A549 (cell line): ENCODE data around the gene FAT1. TPM values are rescaled to one million over a fixed set of nuclear protein-coding genes. Genes with fewer than 3 reads are reported as not detected.

Experiments used
- ATAC-seq, 2 experiments: fragments of 200-7000 bp in 1 of 2; fragments of >200 bp in 1 of 2; cut with Nextera tagmentation in 1 of 2; cut with Tn5 transposase in 1 of 2; 3 replicates each; pipeline versions ENCODE4 v1.8.0 to v1.9.1; 2018 to 2020; ENCODE audit warnings: mild to moderate bottlenecking in 1 of 2, moderate library complexity in 1 of 2
- CTCF ChIA-PET: fragments of 300-600 bp; sonication (Branson Sonifier 250); formaldehyde crosslinking; extraction: SDS; loops from one replicate; lab custom pipeline; 2021; ENCODE audit warnings: antibody characterized with exemption, inconsistent platforms; lab: Yijun Ruan, JAX
- POLR2A ChIA-PET: fragments of 350-600 bp; formaldehyde crosslinking; extraction: SDS; loops from one replicate; lab custom pipeline; 2021; ENCODE audit warnings: antibody characterized with exemption, inconsistent platforms; lab: Yijun Ruan, JAX
- DNase-seq, 2 experiments: peaks; one replicate each; pipeline versions ENCODE4 v3.0.0 to v3.0.0-alpha.2; 2011 to 2016; ENCODE audit warnings: low read depth in 1 of 2, low spot score in 1 of 2
- FAIRE-seq: peaks from 2 replicates; lab custom pipeline; 2011; peaks lifted over from hg19 to GRCh38; lab: Jason Lieb, UNC
- H3K27ac ChIP-seq, 2 experiments: fragments of >200 bp; sonication (Bioruptor Twin); formaldehyde crosslinking; 3 replicates each; pipeline ENCODE4 v1.5.1; 2016 to 2017
- H3K4me1 ChIP-seq: fragments of >200 bp; sonication (Bioruptor Twin); formaldehyde crosslinking; 3 replicates; pipeline ENCODE4 v1.6.1; 2016
- H3K4me2 ChIP-seq: fragments of >200 bp; sonication (Bioruptor Twin); formaldehyde crosslinking; 3 replicates; pipeline ENCODE4 v1.6.1; 2016
- H3K4me3 ChIP-seq: fragments of >200 bp; sonication (Bioruptor Twin); formaldehyde crosslinking; 3 replicates; pipeline ENCODE4 v1.5.1; 2016
- H3K9me3 ChIP-seq: fragments of >200 bp; sonication (Bioruptor Twin); formaldehyde crosslinking; 3 replicates; pipeline ENCODE4 v1.6.1; 2016
- ATOH8 ChIP-seq: fragments of 250-450 bp; sonication (Bioruptor Pico); IDR thresholded peaks from 2 replicates; pipeline ENCODE4 v1.5.0; 2020; ENCODE audit warnings: low read depth, mild to moderate bottlenecking, moderate library complexity
- BCL3 ChIP-seq: fragments of >200 bp; sonication (Bioruptor Twin); formaldehyde crosslinking; IDR thresholded peaks from 3 replicates; pipeline ENCODE4 v1.6.1; 2016
- CBX2 ChIP-seq: fragments of 200-600 bp; sonication (generic); IDR thresholded peaks from 2 replicates; pipeline ENCODE4 v1.6.1; 2016; ENCODE audit warnings: low read depth, mild to moderate bottlenecking, borderline replicate concordance
- CTCF ChIP-seq: fragments of >200 bp; sonication (Bioruptor Twin); formaldehyde crosslinking; IDR thresholded peaks from 3 replicates; pipeline ENCODE4 v1.5.1; 2016
- E2F6 ChIP-seq: IDR thresholded peaks from 2 replicates; pipeline ENCODE4 v1.6.1; 2012; ENCODE audit warnings: low read depth, borderline replicate concordance
- ESRRA ChIP-seq: fragments of 150-350 bp; IDR thresholded peaks from 2 replicates; pipeline ENCODE4 v1.6.1; 2014; ENCODE audit warnings: mild to moderate bottlenecking, low read length, borderline replicate concordance
- HEYL ChIP-seq: fragments of 250-450 bp; sonication (Bioruptor Pico); IDR thresholded peaks from 2 replicates; pipeline ENCODE4 v1.8.0; 2021; ENCODE audit warnings: mild to moderate bottlenecking, moderate library complexity
- HMGXB4 ChIP-seq: fragments of 250-450 bp; sonication (Bioruptor Pico); IDR thresholded peaks from 2 replicates; pipeline ENCODE4 v1.5.0; 2021; ENCODE audit warnings: mild to moderate bottlenecking, moderate library complexity, borderline replicate concordance
- HOXB13 ChIP-seq: fragments of 250-450 bp; sonication (Bioruptor Pico); IDR thresholded peaks from 2 replicates; pipeline ENCODE4 v1.5.0; 2020; ENCODE audit warnings: low read depth, mild to moderate bottlenecking, moderate library complexity
- HOXB5 ChIP-seq: fragments of 250-450 bp; sonication (Bioruptor Pico); IDR thresholded peaks from 2 replicates; pipeline ENCODE4 v1.5.0; 2020; ENCODE audit warnings: mild to moderate bottlenecking, moderate library complexity
- MAFK ChIP-seq: fragments of 450-650 bp; IDR thresholded peaks from 2 replicates; pipeline ENCODE4 v1.6.1; 2014; ENCODE audit not compliant: partially characterized antibody
- MAX ChIP-seq: IDR thresholded peaks from 2 replicates; pipeline ENCODE4 v1.6.1; 2012
- MYC ChIP-seq: IDR thresholded peaks from 2 replicates; pipeline ENCODE4 v1.6.1; 2012; ENCODE audit warnings: mild to moderate bottlenecking, inconsistent platforms, low read length, improper control_type of control experiment, borderline replicate concordance
- NFE2L2 ChIP-seq: fragments of 150-350 bp; conservative IDR thresholded peaks from 2 replicates; pipeline ENCODE4 v1.6.1; 2014; ENCODE audit warnings: low read length
- PBX3 ChIP-seq: IDR thresholded peaks from 2 replicates; pipeline ENCODE4 v1.6.1; 2012
- POLR2AphosphoS2 ChIP-seq: conservative IDR thresholded peaks from 2 replicates; pipeline ENCODE4 v1.6.1; 2012; ENCODE audit warnings: low read length, improper control_type of control experiment, inconsistent platforms
- RAD21 ChIP-seq, 2 experiments: fragments of >200 bp in 1 of 2; sonication (Bioruptor Twin) in 1 of 2; formaldehyde crosslinking in 1 of 2; IDR thresholded peaks in 1 of 2; conservative IDR thresholded peaks in 1 of 2; 2 replicates in 1 of 2; 3 replicates in 1 of 2; pipeline ENCODE4 v1.6.1; 2012 to 2018; ENCODE audit warnings: inconsistent platforms in 1 of 2
- SREBF2 ChIP-seq: fragments of 450-650 bp; IDR thresholded peaks from 2 replicates; pipeline ENCODE4 v1.6.1; 2014; ENCODE audit warnings: mild to moderate bottlenecking, moderate library complexity
- TP53 ChIP-seq: fragments of 250-450 bp; sonication (Bioruptor Pico); IDR thresholded peaks from 2 replicates; pipeline ENCODE4 v1.5.0; 2021; ENCODE audit warnings: mild to moderate bottlenecking, moderate library complexity
- USF2 ChIP-seq: fragments of 450-650 bp; IDR thresholded peaks from 2 replicates; pipeline ENCODE4 v1.6.1; 2014; ENCODE audit warnings: antibody characterized with exemption
- WGBS: methylation state at CpG from one replicate; pipeline ENCODE4 v1.1.6; 2017; ENCODE audit errors: missing lambda C conversion rate; 5-methylcytosine and 5-hydroxymethylcytosine counted together
- polyA plus RNA-seq, 4 experiments: library from polyadenylated mRNA; depleted of rRNA in 3 of 4; stranded (reverse); fragments of >200 nt; fragmentation: RNase III in 1 of 4; extraction: RNeasy Plus Mini Kit Qiagen cat#74134 plus additional on column Dnase treatment in 1 of 4; gene quantifications; 2 replicates in 3 of 4; 3 replicates in 1 of 4; pipeline ENCODE4 v1.2.3, GENCODE V29; 2011 to 2017

FAT1 gene
- polyA plus RNA-seq, 2 of the 4 experiments (the other 2 are of a cell fraction) = 62.2 to 177 TPM

GRCh38 chr4:186703510-186703909 is 20.1 kb downstream of the FAT1 start:
- no peak for TF ChIP-seq CTCF
- no peak for TF ChIP-seq HMGXB4 (CRISPR knock-in tag)
- no peak for TF ChIP-seq MAFK
- TF ChIP-seq BCL3 = no peak
- no peak for TF ChIP-seq NFE2L2
- TF ChIP-seq POLR2AphosphoS2 = no peak
- no peak for TF ChIP-seq E2F6
- no peak for TF ChIP-seq HEYL (CRISPR knock-in tag)
- TF ChIP-seq SREBF2 = no peak
- TF ChIP-seq TP53 (CRISPR knock-in tag) = no peak
- TF ChIP-seq ATOH8 (CRISPR knock-in tag) = no peak
- no peak for TF ChIP-seq CBX2
- TF ChIP-seq MAX = no peak
- TF ChIP-seq ESRRA = no peak
- TF ChIP-seq MYC = no peak
- TF ChIP-seq PBX3 = no peak
- TF ChIP-seq USF2 = no peak
- no peak for TF ChIP-seq RAD21 (conservative IDR thresholded peaks at IDR 0.05 in 1 of 2, IDR thresholded peaks at IDR 0.05 in 1 of 2)
- TF ChIP-seq HOXB13 (CRISPR knock-in tag) = no peak
- no peak for TF ChIP-seq HOXB5 (CRISPR knock-in tag)
- DNase-seq (no peak), FAIRE-seq (no peak), ATAC-seq (no peak)
- 91% methylated on average over 8 of the region's 8 CpGs for WGBS
- H3K9me3 ChIP-seq = no peaks in the 10 kb centered on the region
- peaks cover 33% of the 10 kb centered on the region for H3K4me1 ChIP-seq
- H3K4me2 ChIP-seq = no peak overlapping the region
- CTCF ChIA-PET = interaction anchor here (0.8 kb wide), 1 partner anchor 34 kb away, joined by 3 read pairs; no protein-coding TSS in a partner anchor
- H3K27ac ChIP-seq = no peak overlapping the region
- POLR2A ChIA-PET = no interaction called here
- H3K4me3 ChIP-seq = no peak overlapping the region
